ENCODE measurements around the gene MYO18B. TPM values are rescaled to one million over a fixed set of nuclear protein-coding genes. Genes with fewer than 3 reads are reported as not detected.

Gene MYO18B
- total RNA-seq, 1 donor from 2014 or later, result 12.0 TPM

GRCh38 chr22:25739659-25740344, 2.2 kb upstream of the MYO18B start:
- H3K36me3 ChIP-seq, result no peaks in the 10 kb centered on the region
- intact Hi-C loops (cut with DNase I), result loop anchor here (10.0 kb wide), 1 partner anchor 845 kb away; no protein-coding TSS in a partner anchor
- peaks cover 0 to 2% of the 10 kb centered on the region in 2 donors for H3K4me1 ChIP-seq
- peak in 1 of 2 donors; percentile 56 for DNase-seq (ENCODE audit: low spot score in 2 of 2)
- H3K27me3 ChIP-seq, result no peaks in the 10 kb centered on the region
- TF ChIP-seq CTCF (IDR thresholded peaks at IDR 0.05), result no peak
- no peak overlapping the region for H3K27ac ChIP-seq
- no peak overlapping the region for H3K4me3 ChIP-seq
- no peaks in the 10 kb centered on the region for H3K9me3 ChIP-seq

GRCh38 chr22:25742918-25743708, 1.1 kb downstream of the MYO18B start:
- DNase-seq (ENCODE audit: low spot score in 2 of 2), result no peak
- TF ChIP-seq CTCF (IDR thresholded peaks at IDR 0.05), result no peak
- Histone ChIP-seq H3K27ac (peak overlapping the region; percentile 70 to 88), H3K27me3 (no peaks in the 10 kb centered on the region), H3K4me3 (peak overlapping the region; percentile 49 to 65), H3K4me1 (peaks cover 4 to 19% of the 10 kb centered on the region in 2 donors), H3K36me3 (no peaks in the 10 kb centered on the region), H3K9me3 (no peaks in the 10 kb centered on the region)
- intact Hi-C loops (cut with DNase I), result loop anchor here (2.0 to 10.0 kb wide), 2 partner anchors 18 to 848 kb away; no protein-coding TSS in a partner anchor

- peak overlapping the region in 1 of 2 donors; percentile 81 for H3K27ac ChIP-seq
- H3K9me3 ChIP-seq, result no peaks in the 10 kb centered on the region
- no peak overlapping the region for H3K4me3 ChIP-seq
- intact Hi-C loops (cut with DNase I), result loop anchor here (10.0 kb wide), 1 partner anchor 850 kb away; no protein-coding TSS in a partner anchor
- peaks cover 5 to 27% of the 10 kb centered on the region in 2 donors for H3K4me1 ChIP-seq
- no peak for DNase-seq (ENCODE audit: low spot score in 2 of 2)
- no peaks in the 10 kb centered on the region for H3K27me3 ChIP-seq
- no peaks in the 10 kb centered on the region for H3K36me3 ChIP-seq
- no peak for TF ChIP-seq CTCF (IDR thresholded peaks at IDR 0.05)
Measured at GRCh38 chr22:25744694-25745093, 2.7 kb downstream of the MYO18B start.

- H3K9me3 ChIP-seq, result no peaks in the 10 kb centered on the region
- H3K36me3 ChIP-seq, result no peaks in the 10 kb centered on the region
- intact Hi-C loops (cut with DNase I), result loop anchor here (10.0 kb wide), 1 partner anchor 851 kb away; no protein-coding TSS in a partner anchor
- DNase-seq (ENCODE audit: low spot score in 2 of 2), result no peak
- no peaks in the 10 kb centered on the region for H3K27me3 ChIP-seq
- H3K4me1 ChIP-seq, result peaks cover 5 to 27% of the 10 kb centered on the region in 2 donors
- H3K4me3 ChIP-seq, result no peak overlapping the region
- peak overlapping the region; percentile 71 to 81 for H3K27ac ChIP-seq
- TF ChIP-seq CTCF (IDR thresholded peaks at IDR 0.05), result no peak
Measured at GRCh38 chr22:25745341-25746011, 3.5 kb downstream of the MYO18B start.

GRCh38 chr22:25746012-25746373, 4.0 kb downstream of the MYO18B start:
- TF ChIP-seq CTCF (IDR thresholded peaks at IDR 0.05), result no peak
- no peak overlapping the region for H3K4me3 ChIP-seq
- peaks cover 5 to 27% of the 10 kb centered on the region in 2 donors for H3K4me1 ChIP-seq
- intact Hi-C loops (cut with DNase I), result loop anchor here (10.0 kb wide), 1 partner anchor 851 kb away; no protein-coding TSS in a partner anchor
- H3K36me3 ChIP-seq, result no peaks in the 10 kb centered on the region
- no peak for DNase-seq (ENCODE audit: low spot score in 2 of 2)
- H3K27ac ChIP-seq, result peak overlapping the region; percentile 71 to 81
- no peaks in the 10 kb centered on the region for H3K9me3 ChIP-seq
- no peaks in the 10 kb centered on the region for H3K27me3 ChIP-seq

Data from ascending aorta (tissue), 2 donors.